Breast epithelium (tissue), 3 donors: ENCODE measurements around the gene TMEM253.

ENCODE experiments used
- POLR2AphosphoS5 ChIP-seq, 3 donors: sonication (generic); formaldehyde crosslinking; IDR thresholded peaks; one replicate each; pipeline ENCODE4 v1.6.1; 2017; ENCODE audit warnings: antibody characterized with exemption in 3 of 3
- TF ChIP-seq, protein P1 (sequence below), 3 donors: fragments of 450-650 bp; IDR thresholded peaks; one replicate each; pipeline ENCODE4 v1.5.1; 2016 to 2017; ENCODE audit warnings: antibody characterized with exemption in 3 of 3, mild to moderate bottlenecking in 3 of 3, moderate library complexity in 3 of 3

- no peak for TF ChIP-seq POLR2AphosphoS5 (IDR thresholded peaks at IDR 0.05)
- TF ChIP-seq, protein P1, sequence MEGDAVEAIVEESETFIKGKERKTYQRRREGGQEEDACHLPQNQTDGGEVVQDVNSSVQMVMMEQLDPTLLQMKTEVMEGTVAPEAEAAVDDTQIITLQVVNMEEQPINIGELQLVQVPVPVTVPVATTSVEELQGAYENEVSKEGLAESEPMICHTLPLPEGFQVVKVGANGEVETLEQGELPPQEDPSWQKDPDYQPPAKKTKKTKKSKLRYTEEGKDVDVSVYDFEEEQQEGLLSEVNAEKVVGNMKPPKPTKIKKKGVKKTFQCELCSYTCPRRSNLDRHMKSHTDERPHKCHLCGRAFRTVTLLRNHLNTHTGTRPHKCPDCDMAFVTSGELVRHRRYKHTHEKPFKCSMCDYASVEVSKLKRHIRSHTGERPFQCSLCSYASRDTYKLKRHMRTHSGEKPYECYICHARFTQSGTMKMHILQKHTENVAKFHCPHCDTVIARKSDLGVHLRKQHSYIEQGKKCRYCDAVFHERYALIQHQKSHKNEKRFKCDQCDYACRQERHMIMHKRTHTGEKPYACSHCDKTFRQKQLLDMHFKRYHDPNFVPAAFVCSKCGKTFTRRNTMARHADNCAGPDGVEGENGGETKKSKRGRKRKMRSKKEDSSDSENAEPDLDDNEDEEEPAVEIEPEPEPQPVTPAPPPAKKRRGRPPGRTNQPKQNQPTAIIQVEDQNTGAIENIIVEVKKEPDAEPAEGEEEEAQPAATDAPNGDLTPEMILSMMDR (IDR thresholded peaks at IDR 0.05), result no peak
Measured at GRCh38 chr14:21089877-21090193, 11.0 kb upstream of the TMEM253 start.
